ENCODE results near the gene ITIH3. TPM values are rescaled to one million over a fixed set of nuclear protein-coding genes. Genes with fewer than 3 reads are reported as not detected.

ITIH3 gene
- total and polyA plus RNA-seq, 2 experiments from 2014 or later: 0.06 to 0.88 TPM

DNA sequence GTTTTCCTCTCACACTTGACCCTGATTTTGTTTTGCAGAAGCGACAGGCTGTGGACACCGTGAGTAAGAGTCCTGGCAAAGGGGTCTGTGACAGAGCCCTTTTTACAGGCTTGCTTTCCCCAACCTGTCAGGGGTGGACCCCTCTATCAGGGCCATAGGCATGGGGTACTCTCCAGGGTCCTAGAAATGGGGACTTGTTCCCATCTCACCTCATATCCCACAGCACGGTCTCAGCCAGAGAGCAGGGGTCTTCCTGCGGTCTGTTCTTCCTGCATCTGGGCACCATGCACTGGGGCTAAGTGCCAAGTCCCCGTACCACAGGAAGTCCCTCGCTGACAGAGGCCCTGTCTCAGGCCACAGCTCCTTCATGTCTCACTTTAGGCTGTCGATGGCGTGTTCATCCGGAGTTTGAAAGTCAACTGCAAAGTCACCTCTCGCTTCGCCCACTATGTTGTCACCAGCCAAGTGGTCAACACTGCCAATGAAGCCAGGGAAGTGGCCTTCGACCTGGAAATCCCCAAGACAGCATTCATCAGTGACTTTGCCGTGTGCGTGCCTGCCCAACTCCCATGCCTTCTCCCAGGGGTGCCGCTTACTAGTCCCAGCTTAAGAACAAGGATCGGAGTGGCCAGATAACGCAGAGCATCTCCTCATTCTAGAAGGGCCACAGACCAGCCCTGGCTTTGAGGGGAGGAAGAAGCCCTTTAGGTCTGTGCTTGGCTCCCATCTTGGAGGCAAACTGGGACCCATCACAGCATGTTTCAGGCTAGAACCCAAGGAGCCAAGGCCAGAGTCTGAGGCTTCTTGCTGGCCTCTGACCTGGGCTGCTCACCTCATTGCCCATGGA lies 16.4 kb upstream of the ITIH3 start:
- no peaks in the 10 kb centered on the region for H3K36me3 ChIP-seq
- no peaks in the 10 kb centered on the region for H3K4me1 ChIP-seq (ENCODE audit: low read depth)
- peaks cover 8% of the 10 kb centered on the region for H3K27me3 ChIP-seq
- no peak overlapping the region for H3K4me3 ChIP-seq
- no peak for DNase-seq (ENCODE audit: low read depth in 1 of 2, low spot score in 1 of 2)
- H3K27ac ChIP-seq: no peak overlapping the region
- TF ChIP-seq, protein P1, sequence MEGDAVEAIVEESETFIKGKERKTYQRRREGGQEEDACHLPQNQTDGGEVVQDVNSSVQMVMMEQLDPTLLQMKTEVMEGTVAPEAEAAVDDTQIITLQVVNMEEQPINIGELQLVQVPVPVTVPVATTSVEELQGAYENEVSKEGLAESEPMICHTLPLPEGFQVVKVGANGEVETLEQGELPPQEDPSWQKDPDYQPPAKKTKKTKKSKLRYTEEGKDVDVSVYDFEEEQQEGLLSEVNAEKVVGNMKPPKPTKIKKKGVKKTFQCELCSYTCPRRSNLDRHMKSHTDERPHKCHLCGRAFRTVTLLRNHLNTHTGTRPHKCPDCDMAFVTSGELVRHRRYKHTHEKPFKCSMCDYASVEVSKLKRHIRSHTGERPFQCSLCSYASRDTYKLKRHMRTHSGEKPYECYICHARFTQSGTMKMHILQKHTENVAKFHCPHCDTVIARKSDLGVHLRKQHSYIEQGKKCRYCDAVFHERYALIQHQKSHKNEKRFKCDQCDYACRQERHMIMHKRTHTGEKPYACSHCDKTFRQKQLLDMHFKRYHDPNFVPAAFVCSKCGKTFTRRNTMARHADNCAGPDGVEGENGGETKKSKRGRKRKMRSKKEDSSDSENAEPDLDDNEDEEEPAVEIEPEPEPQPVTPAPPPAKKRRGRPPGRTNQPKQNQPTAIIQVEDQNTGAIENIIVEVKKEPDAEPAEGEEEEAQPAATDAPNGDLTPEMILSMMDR (IDR thresholded peaks at IDR 0.05; ENCODE audit: low read depth, low read length): no peak
- no peaks in the 10 kb centered on the region for H3K9me3 ChIP-seq (ENCODE audit: low read depth)

DNA sequence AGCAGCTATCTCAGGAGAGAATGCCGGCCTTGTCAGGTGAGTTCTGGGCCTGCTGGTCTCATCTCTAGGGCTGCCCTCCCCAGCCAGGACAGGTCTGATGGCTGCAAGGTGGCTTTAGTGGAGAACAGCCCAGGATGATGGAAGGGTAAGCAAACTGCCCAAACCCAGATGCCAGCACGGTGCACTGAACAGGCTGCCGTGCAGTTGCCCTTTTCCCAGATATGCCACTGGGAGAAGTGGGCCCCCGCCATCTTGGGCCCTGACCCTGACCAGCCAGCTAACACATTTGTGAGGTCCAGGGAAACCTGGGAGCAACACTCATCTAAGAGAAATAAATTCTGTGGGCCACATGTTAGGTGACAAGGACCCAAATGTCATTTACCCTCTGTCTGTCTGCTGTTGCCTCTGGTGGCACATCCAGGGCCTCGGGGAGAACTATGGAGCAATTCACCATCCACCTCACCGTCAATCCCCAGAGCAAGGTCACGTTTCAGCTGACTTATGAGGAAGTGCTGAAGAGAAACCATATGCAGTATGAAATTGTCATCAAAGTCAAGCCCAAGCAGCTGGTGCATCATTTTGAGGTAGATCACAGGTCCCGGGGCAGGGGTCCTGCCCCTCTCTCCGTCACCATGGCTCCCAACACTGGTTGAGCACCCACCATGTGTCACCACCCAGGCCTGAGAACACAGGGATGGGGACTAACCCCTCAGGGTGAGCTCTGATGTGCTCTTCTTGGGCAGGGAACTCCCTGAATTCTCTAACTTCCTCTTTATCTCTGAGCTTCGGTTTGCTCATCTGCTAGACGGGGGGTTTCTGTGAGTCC lies 15.4 kb upstream of the ITIH3 start:
- no peak overlapping the region for H3K27ac ChIP-seq
- TF ChIP-seq, protein P1 (IDR thresholded peaks at IDR 0.05; ENCODE audit: low read depth, low read length): no peak
- no peaks in the 10 kb centered on the region for H3K4me1 ChIP-seq (ENCODE audit: low read depth)
- H3K36me3 ChIP-seq: no peaks in the 10 kb centered on the region
- H3K9me3 ChIP-seq (ENCODE audit: low read depth): no peaks in the 10 kb centered on the region
- H3K4me3 ChIP-seq: no peak overlapping the region
- no peak for DNase-seq (ENCODE audit: low read depth in 1 of 2, low spot score in 1 of 2)
- peaks cover 8% of the 10 kb centered on the region for H3K27me3 ChIP-seq

DNA sequence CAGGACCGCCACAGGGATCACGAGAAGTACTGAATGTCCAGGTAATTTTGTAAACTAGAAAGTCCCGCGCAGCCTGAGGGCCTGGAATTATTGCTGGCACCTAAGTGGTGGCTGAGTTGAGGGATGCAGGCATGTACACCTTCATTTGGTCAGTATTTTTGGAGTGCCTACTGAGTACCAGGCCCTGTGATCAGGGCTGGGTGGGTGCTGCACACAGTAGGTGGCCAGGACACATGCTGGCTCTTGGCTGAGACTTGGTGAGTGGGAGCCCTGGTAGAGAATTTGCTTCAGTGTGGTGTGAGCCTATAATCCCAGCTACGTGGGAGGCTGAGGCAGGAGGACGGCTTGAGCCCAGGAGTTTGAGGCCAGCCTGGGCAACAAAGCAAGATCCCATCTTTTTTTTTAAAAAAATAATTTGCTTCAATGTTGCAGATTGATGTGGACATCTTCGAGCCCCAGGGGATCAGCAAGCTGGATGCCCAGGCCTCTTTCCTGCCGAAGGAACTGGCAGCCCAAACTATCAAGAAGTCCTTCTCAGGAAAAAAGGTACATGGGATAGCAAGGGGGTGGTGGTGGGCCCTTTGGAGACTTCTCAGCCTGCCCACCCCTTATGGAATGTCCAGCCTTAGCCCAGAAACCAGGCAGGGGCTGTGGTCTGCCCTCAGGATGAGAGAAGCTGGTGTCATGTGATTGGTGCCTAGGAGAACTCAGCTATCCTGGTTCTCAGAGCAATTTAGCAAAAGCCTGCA lies 14.6 kb upstream of the ITIH3 start:
- H3K4me3 ChIP-seq: no peak overlapping the region
- DNase-seq (ENCODE audit: low read depth in 1 of 2, low spot score in 1 of 2): no peak
- H3K27me3 ChIP-seq: peaks cover 8% of the 10 kb centered on the region
- H3K4me1 ChIP-seq (ENCODE audit: low read depth): no peaks in the 10 kb centered on the region
- H3K27ac ChIP-seq: no peak overlapping the region
- TF ChIP-seq, protein P1 (IDR thresholded peaks at IDR 0.05; ENCODE audit: low read depth, low read length): no peak
- H3K9me3 ChIP-seq (ENCODE audit: low read depth): no peaks in the 10 kb centered on the region
- H3K36me3 ChIP-seq: no peaks in the 10 kb centered on the region

DNA sequence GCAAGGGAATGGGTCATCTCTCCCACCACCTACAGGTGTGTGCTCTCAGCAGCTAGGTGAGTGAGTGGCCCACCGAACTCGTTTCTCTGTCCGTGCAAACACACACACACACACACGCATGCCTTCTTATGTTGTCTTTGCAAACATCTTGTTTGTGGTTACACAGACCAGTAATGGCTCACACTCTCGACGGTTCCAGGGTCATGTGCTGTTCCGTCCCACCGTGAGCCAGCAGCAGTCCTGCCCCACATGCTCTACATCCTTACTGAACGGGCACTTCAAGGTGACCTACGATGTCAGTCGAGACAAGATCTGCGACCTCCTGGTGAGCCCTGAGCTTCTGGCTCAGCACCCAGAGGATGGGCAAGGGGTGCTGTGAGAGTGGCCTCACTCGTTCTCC lies 12.9 kb upstream of the ITIH3 start:
- no peak for DNase-seq (ENCODE audit: low read depth in 1 of 2, low spot score in 1 of 2)

More for the DNA sequence above, 12.9 kb upstream of the ITIH3 start:
- no peak overlapping the region for H3K27ac ChIP-seq
- H3K36me3 ChIP-seq: no peaks in the 10 kb centered on the region
- H3K4me3 ChIP-seq: no peak overlapping the region
- TF ChIP-seq, protein P1 (IDR thresholded peaks at IDR 0.05; ENCODE audit: low read depth, low read length): no peak
- no peaks in the 10 kb centered on the region for H3K4me1 ChIP-seq (ENCODE audit: low read depth)
- H3K27me3 ChIP-seq: peaks cover 8% of the 10 kb centered on the region
- no peaks in the 10 kb centered on the region for H3K9me3 ChIP-seq (ENCODE audit: low read depth)
